GM21737 (cell line): ENCODE results near the gene MBNL2.

Experiments
- ATAC-seq: cut with Tn5 transposase; IDR thresholded peaks from one replicate; pipeline ENCODE4 v1.9.1; 2021; ENCODE audit warnings: mild to moderate bottlenecking, moderate library complexity; ENCODE audit not compliant: unreplicated experiment

Gene MBNL2

DNA sequence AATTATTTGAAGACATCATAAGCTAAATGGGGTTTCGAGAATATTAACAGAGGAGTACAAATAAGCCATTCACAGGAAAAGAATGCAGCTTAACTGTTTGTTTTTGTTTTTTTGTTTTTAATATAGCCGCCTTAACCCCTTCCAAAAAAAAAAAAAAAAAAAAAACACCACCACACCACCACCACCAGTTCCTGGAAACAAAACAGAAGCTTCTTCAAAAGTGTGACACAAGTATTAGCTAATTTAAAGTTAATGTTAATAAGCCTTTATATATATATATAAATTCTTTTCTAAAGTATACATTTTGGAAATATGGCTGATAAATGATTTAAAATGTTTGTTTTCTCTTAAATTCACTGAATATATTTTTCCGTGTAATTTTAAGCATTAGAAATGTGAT, 213.2 kb downstream of the MBNL2 start:
- ATAC-seq = no peak

DNA sequence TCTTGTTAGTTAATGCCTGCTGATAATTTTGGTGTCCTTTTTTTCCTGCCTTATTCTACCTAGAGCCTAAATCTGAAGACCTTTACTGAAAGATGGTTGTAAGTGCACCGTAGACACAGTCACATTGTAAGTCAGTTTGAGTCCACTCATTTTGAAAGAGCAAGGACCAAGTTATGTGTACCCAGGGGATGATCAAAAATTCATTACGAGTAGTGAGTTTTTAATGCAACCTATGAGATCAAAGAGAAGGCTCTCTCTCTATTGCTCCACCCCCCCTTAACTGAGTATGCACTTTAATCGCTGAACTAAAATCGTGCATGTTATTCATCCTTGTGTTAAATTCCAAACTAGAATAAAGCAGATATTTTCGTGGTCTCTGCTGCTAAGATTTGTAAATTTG, 213.7 kb downstream of the MBNL2 start:
- no peak for ATAC-seq

DNA sequence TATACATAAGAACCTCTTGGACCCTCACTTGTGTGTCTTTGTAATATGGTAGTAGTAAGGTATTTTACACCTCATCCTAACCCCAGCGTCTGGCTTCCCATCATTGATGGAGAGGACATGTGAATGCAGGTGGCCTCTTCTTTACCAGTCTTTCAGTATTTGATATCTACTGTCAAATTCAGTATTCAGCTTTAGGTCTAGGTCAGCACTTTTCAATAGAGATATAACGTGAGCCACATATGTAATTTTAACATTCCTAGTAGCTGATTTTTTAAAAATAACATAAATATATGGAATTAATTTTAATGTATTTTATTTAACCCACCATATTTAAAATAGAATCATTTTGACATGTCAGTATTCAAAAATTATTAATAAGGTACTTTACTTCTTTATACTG, 214.7 kb downstream of the MBNL2 start:
- no peak for ATAC-seq

DNA sequence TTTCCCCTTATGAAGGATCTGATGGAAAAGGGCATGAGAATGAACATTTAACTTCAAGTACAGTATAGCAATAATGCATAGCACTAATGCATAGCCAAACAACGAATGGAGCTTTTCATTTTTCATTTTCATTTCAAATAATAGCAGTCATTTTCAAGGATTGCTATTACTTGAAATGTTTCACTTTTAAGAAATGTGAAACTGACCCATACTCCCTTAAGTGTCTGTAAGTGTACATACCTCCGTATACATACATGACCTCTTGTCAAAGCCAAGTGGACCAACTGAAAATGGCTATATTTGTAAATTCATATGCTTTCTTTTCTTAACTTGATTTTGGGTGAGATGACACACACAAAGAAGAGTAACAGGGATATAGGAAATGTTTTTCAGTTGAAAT, 215.6 kb downstream of the MBNL2 start:
- ATAC-seq = no peak

DNA sequence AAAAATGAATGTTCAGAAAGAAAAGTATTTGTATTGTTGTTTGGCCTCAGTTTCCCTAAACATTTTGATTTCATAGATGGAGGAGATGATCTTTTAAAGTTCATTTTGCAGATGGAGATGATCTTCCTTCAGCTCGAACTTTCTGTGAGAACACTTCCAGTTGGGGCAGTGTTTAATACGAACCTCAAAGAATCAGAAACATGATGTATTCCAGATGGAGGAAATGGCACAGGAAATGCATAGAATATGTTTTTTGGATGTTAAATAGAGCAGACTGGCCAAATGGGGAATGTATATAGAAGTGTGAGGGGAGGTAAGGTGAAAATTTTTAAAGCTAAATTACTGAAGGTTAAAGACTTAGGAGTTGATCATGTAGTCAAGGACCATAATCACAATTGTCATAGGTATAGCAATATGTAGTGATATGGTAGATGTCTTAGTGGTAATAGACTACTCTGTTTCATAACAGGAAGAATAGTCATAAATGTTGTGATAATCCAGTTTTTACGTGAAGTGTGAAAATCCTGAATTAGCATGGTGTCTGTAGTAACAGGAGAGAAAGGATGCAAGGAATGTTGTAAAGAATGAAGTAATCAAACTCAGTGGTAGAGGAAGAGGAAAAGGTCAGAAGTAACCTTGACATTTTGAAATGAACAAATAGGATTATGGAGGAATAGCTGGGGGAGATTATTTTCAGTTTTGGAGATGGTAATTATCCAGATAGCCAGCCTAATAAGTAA, 216.9 kb downstream of the MBNL2 start:
- no peak for ATAC-seq

DNA sequence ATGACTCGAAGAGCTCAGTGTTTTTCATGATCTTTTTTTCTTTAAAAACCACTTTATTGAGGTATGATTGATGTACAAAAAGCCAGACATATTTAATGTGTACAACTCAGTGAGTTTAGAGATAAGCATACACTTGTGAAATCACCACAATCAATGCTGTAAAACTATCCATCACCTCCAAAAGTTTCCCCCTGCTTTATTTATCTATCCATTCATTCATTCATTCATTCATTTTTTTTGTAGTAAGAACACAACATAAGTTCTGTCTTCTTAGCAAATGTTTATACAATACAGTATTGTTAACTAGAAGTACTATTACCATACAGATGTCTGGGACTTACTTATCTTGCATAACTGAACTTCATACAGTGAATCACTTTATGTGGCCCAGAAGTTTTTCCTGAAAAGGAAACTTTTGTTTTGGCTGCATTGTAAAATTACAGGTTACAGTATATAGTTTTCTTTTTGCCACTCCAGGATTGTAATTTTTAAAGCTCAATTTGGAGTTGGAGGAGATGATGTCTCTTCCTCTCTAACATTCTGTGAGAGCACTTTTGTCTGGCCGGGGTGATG, 218.6 kb downstream of the MBNL2 start:
- no peak for ATAC-seq

DNA sequence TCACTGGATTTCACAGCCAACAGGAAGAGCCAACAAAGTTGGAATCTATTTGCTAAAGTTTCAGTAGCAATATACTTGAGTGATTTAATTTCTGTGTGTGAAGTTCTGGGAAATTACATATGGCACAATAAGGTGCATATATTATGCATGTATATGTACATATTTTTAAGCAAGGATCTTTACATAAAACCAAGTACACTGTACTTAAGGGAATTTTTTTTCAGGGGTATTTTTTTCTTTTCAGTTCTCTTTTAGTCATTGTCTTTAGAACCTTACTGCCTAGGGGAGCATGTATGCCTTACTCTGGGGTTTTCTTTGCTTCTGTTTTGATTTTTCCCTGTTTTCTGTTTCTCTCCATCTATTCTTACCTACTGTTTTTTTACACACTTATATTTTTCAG, 219.2 kb downstream of the MBNL2 start:
- no peak for ATAC-seq
